ENCODE measurements around the gene VAT1L.

The VAT1L gene

DNA sequence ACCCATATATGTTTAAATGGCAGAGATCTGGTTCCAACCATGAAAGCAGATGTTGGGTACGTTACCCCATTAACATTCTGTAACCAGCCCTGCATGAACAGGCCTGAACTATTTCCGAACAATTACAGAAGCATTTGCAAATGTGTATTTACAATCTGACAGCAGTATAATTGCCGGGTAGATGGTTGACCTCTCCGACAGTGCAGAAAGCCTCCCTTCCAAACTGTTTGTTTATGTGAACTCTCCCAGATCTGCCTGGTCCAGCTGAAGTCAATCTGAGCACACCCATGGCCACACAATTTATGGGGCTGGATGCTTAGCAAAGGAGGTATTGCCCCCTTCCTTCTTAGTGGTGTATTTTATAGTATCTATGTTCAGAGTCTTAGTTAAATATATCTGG lies 44.2 kb upstream of the VAT1L start:
- Histone ChIP-seq H3K4me1 (ENCODE audit: low read length) (no peaks in the 10 kb centered on the region), H3K36me3 (replicated peaks; ENCODE audit: insufficient read depth, low read length) (no peaks in the 10 kb centered on the region), H3K9me2 (replicated peaks; ENCODE audit: insufficient read depth, low read length) (no peaks in the 10 kb centered on the region), H3K79me2 (ENCODE audit: low read length) (no peaks in the 10 kb centered on the region), H4K20me1 (ENCODE audit: insufficient read depth, low read length) (no peaks in the 10 kb centered on the region), H3K4me3 (ENCODE audit: low read length) (no peak overlapping the region), H3K9ac (ENCODE audit: low read length) (no peak overlapping the region), H3K4me2 (ENCODE audit: low read depth, low read length) (no peak overlapping the region), H3F3A (ENCODE audit: insufficient read depth, low read length) (no peaks in the 10 kb centered on the region), H3K27me3 (replicated peaks; ENCODE audit: insufficient read depth, low read length) (no peaks in the 10 kb centered on the region), H3K27ac (ENCODE audit: low read length) (no peak overlapping the region), H2AFZ (ENCODE audit: low read length) (no peak overlapping the region), H3K9me3 (replicated peaks; ENCODE audit: insufficient read depth, low read length) (no peaks in the 10 kb centered on the region)
- DNase-seq: no peak
- no peak for TF ChIP-seq EZH2 (optimal IDR thresholded peaks at IDR 0.05; ENCODE audit: low read depth, low read length)

GRCh38 chr16:77745972-77746371 lies 42.4 kb upstream of the VAT1L start:
- Histone ChIP-seq H3K27ac (ENCODE audit: low read length) (no peak overlapping the region), H3K79me2 (ENCODE audit: low read length) (no peaks in the 10 kb centered on the region), H3K4me3 (ENCODE audit: low read length) (no peak overlapping the region), H3K9ac (ENCODE audit: low read length) (no peak overlapping the region), H3K9me3 (replicated peaks; ENCODE audit: insufficient read depth, low read length) (no peaks in the 10 kb centered on the region), H3K4me2 (ENCODE audit: low read depth, low read length) (no peak overlapping the region), H4K20me1 (ENCODE audit: insufficient read depth, low read length) (no peaks in the 10 kb centered on the region), H3K27me3 (replicated peaks; ENCODE audit: insufficient read depth, low read length) (no peaks in the 10 kb centered on the region), H2AFZ (ENCODE audit: low read length) (no peak overlapping the region), H3F3A (ENCODE audit: insufficient read depth, low read length) (no peaks in the 10 kb centered on the region), H3K9me2 (replicated peaks; ENCODE audit: insufficient read depth, low read length) (no peaks in the 10 kb centered on the region), H3K4me1 (ENCODE audit: low read length) (no peaks in the 10 kb centered on the region), H3K36me3 (replicated peaks; ENCODE audit: insufficient read depth, low read length) (no peaks in the 10 kb centered on the region)
- DNase-seq: no peak
- TF ChIP-seq CTCF (IDR thresholded peaks at IDR 0.05; ENCODE audit: low read length) (no peak), EZH2 (optimal IDR thresholded peaks at IDR 0.05; ENCODE audit: low read depth, low read length) (no peak)

DNA sequence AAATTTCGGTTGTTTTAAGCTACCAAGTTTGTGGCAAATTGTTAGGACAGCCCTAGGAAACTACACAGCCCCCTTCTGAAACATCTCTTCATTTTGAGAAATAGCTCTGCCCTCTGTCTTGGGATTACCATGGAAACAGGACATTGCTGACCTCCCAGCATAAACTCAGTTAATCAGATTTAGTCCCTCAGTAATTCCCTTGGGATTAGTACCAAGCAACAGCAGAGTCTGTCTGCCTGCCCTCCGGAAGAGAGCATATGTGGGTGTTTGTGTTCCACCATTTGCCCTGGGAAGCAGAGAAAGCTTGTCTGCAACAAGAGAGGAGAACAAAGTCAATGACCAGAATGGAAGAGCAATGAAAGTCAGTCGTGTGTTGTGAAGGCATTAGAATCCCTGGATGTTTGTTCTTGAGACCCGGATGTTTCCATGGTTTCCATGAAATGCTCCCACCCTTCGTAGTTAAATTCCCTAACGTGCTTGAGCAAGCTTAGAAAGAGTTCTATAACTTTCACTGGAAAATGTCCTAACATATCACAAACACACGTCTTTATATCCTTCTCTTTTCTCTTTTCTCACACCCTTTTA lies 39.9 kb upstream of the VAT1L start:
- no peaks in the 10 kb centered on the region for H3K4me1 ChIP-seq (ENCODE audit: low read length)
- H3K27ac ChIP-seq (ENCODE audit: low read length): no peak overlapping the region
- no peak overlapping the region for H3K4me2 ChIP-seq (ENCODE audit: low read depth, low read length)
- H3K9me2 ChIP-seq (replicated peaks; ENCODE audit: insufficient read depth, low read length): no peaks in the 10 kb centered on the region
- no peak overlapping the region for H3K9ac ChIP-seq (ENCODE audit: low read length)
- no peaks in the 10 kb centered on the region for H3K79me2 ChIP-seq (ENCODE audit: low read length)
- TF ChIP-seq EZH2phosphoT487 (IDR thresholded peaks at IDR 0.05; ENCODE audit: low read length): no peak
- no peaks in the 10 kb centered on the region for H3K36me3 ChIP-seq (replicated peaks; ENCODE audit: insufficient read depth, low read length)
- no peak overlapping the region for H3K4me3 ChIP-seq (ENCODE audit: low read length)
- no peak for DNase-seq
- H4K20me1 ChIP-seq (ENCODE audit: insufficient read depth, low read length): no peaks in the 10 kb centered on the region
- H2AFZ ChIP-seq (ENCODE audit: low read length): no peak overlapping the region
- no peaks in the 10 kb centered on the region for H3K9me3 ChIP-seq (replicated peaks; ENCODE audit: insufficient read depth, low read length)
- H3F3A ChIP-seq (ENCODE audit: insufficient read depth, low read length): no peaks in the 10 kb centered on the region
- no peaks in the 10 kb centered on the region for H3K27me3 ChIP-seq (replicated peaks; ENCODE audit: insufficient read depth, low read length)

DNA sequence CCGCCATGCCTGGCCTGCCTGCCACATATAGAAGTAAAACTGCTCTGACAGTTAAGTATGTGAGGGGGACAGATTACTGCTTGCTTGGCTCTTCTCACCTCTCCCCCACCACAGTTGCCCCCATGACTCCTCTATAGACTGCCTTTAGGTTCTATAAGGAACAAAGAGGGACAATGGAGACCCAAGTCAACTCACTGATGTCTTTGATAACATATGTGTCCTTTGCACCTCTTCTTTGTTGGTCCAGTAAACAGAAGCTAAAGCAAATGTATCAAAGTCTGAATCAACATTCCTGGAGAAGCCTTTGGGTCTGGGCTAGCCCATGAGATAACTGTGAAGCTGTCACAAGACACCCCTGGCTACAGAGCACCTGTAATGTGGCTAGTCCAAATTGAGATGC lies 38.9 kb upstream of the VAT1L start:
- Histone ChIP-seq H3K9me3 (replicated peaks; ENCODE audit: insufficient read depth, low read length) (no peaks in the 10 kb centered on the region), H4K20me1 (ENCODE audit: insufficient read depth, low read length) (no peaks in the 10 kb centered on the region), H3K4me2 (ENCODE audit: low read depth, low read length) (no peak overlapping the region), H2AFZ (ENCODE audit: low read length) (no peak overlapping the region), H3K79me2 (ENCODE audit: low read length) (no peaks in the 10 kb centered on the region), H3K36me3 (replicated peaks; ENCODE audit: insufficient read depth, low read length) (no peaks in the 10 kb centered on the region), H3K4me1 (ENCODE audit: low read length) (no peaks in the 10 kb centered on the region), H3K27ac (ENCODE audit: low read length) (no peak overlapping the region), H3K27me3 (replicated peaks; ENCODE audit: insufficient read depth, low read length) (no peaks in the 10 kb centered on the region), H3F3A (ENCODE audit: insufficient read depth, low read length) (no peaks in the 10 kb centered on the region), H3K9ac (ENCODE audit: low read length) (no peak overlapping the region), H3K9me2 (replicated peaks; ENCODE audit: insufficient read depth, low read length) (no peaks in the 10 kb centered on the region), H3K4me3 (ENCODE audit: low read length) (no peak overlapping the region)
- TF ChIP-seq EZH2phosphoT487 (IDR thresholded peaks at IDR 0.05; ENCODE audit: low read length) (no peak), CTCF (IDR thresholded peaks at IDR 0.05; ENCODE audit: low read length) (no peak), EZH2 (optimal IDR thresholded peaks at IDR 0.05; ENCODE audit: low read depth, low read length) (no peak)
- DNase-seq: no peak
